Loucy (cell line): ENCODE results near the gene TENM4.

ENCODE experiments used
- EZH2phosphoT487 ChIP-seq: fragments of 200-600 bp; IDR thresholded peaks from 2 replicates; pipeline ENCODE4 v1.6.1; 2018; ENCODE audit warnings: antibody characterized with exemption, mild to moderate bottlenecking, moderate library complexity, borderline replicate concordance
- TF ChIP-seq, protein P1 (sequence below): fragments of 200-600 bp; sonication (generic); conservative IDR thresholded peaks from 2 replicates; pipeline ENCODE4 v1.5.1; 2014; ENCODE audit warnings: mild to moderate bottlenecking, antibody characterized with exemption, low read length

DNA sequence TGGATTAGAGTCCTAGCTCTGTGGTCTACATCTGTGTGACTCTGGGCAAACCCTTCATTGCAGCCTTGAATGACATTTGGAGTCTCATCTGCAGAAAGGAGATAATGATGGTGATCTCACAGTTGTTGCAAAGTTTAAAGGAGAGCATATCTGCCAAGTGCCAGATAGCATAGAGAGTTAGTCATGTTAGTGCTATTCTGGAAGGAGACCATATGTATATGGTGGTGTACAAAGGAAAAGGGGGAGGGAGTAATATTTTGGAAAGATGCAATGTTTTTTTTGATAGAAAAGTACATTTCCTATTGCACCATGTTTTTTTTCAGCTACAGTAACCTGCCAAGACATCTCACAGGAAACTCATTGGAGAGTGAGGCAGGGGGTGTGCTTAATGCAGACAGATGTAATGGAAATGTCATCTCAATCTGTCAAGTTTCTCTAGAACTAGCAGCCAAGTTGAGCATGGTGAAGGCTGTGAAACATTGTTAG lies 774.1 kb downstream of the TENM4 start:
- TF ChIP-seq EZH2phosphoT487 = no peak
- TF ChIP-seq, protein P1, sequence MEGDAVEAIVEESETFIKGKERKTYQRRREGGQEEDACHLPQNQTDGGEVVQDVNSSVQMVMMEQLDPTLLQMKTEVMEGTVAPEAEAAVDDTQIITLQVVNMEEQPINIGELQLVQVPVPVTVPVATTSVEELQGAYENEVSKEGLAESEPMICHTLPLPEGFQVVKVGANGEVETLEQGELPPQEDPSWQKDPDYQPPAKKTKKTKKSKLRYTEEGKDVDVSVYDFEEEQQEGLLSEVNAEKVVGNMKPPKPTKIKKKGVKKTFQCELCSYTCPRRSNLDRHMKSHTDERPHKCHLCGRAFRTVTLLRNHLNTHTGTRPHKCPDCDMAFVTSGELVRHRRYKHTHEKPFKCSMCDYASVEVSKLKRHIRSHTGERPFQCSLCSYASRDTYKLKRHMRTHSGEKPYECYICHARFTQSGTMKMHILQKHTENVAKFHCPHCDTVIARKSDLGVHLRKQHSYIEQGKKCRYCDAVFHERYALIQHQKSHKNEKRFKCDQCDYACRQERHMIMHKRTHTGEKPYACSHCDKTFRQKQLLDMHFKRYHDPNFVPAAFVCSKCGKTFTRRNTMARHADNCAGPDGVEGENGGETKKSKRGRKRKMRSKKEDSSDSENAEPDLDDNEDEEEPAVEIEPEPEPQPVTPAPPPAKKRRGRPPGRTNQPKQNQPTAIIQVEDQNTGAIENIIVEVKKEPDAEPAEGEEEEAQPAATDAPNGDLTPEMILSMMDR = no peak
